H1 (cell line): ENCODE measurements around the gene CORO2B. TPM values are rescaled to one million over a fixed set of nuclear protein-coding genes. Genes with fewer than 3 reads are reported as not detected.

Experiments
- CEBPB ChIP-seq: IDR thresholded peaks from 2 replicates; pipeline ENCODE4 v1.6.1; 2012; ENCODE audit warnings: low read depth, low read length
- CHD7 ChIP-seq: fragments of 300-600 bp; sonication (generic); IDR thresholded peaks from 2 replicates; pipeline ENCODE4 v1.7.1; 2012; ENCODE audit warnings: low read length, moderate library complexity, mild to moderate bottlenecking, inconsistent platforms; ENCODE audit not compliant: insufficient replicate concordance
- CREB1 ChIP-seq: IDR thresholded peaks from 2 replicates; pipeline ENCODE4 v1.6.1; 2012; ENCODE audit warnings: inconsistent platforms
- CTBP2 ChIP-seq: IDR thresholded peaks from 2 replicates; pipeline ENCODE4 v1.7.0; 2011; ENCODE audit warnings: borderline replicate concordance, mild to moderate bottlenecking, moderate library complexity, mixed read lengths, low read length; ENCODE audit not compliant: insufficient read depth, insufficient read length
- GTF2F1 ChIP-seq: IDR thresholded peaks from 2 replicates; pipeline ENCODE4 v1.6.1; 2012; ENCODE audit warnings: low read depth, low read length, improper control_type of control experiment, borderline replicate concordance
- NRF1 ChIP-seq: IDR thresholded peaks from 2 replicates; pipeline ENCODE4 v1.6.1; 2011; ENCODE audit warnings: mild to moderate bottlenecking, low read depth, low read length, improper control_type of control experiment
- RAD21 ChIP-seq, 2 experiments: IDR thresholded peaks in 1 of 2; conservative IDR thresholded peaks in 1 of 2; 2 replicates each; pipeline ENCODE4 v1.6.1; 2011; ENCODE audit warnings: low read depth in 2 of 2, low read length in 2 of 2, improper control_type of control experiment in 1 of 2, inconsistent platforms in 1 of 2, mild to moderate bottlenecking in 1 of 2, moderate library complexity in 1 of 2
- RNF2 ChIP-seq: fragments of 200-900, 300-1000 bp; sonication (generic); IDR thresholded peaks from 2 replicates; pipeline ENCODE4 v1.7.1; 2016; ENCODE audit warnings: borderline replicate concordance, low read depth, mild to moderate bottlenecking, antibody characterized with exemption, low read length; ENCODE audit not compliant: poor library complexity, severe bottlenecking; ENCODE audit errors: missing control alignments
- SIRT6 ChIP-seq: IDR thresholded peaks from one replicate; pipeline ENCODE4 v1.7.1; 2012; ENCODE audit warnings: low read length, inconsistent platforms
- polyA plus RNA-seq, 7 experiments: library from polyadenylated mRNA; depleted of rRNA in 3 of 7; stranded (reverse) in 5 of 7; unstranded in 2 of 7; fragments of >200 nt in 5 of 7; fragments of 200-250 nt in 2 of 7; gene quantifications; 1 replicate in 5 of 7; 2 replicates in 1 of 7; 4 replicates in 1 of 7; pipeline versions ENCODE4 v1.2.1 to v1.2.3, GENCODE V29; 2011 to 2013; ENCODE audit warnings: missing spikeins in 2 of 7, mixed read lengths in 2 of 7
- total RNA-seq: library from RNA; stranded (reverse); fragmentation: NEBNext Ultra II Directional; extraction: Animal tissue kit (Norgen Biotek cat#: 25700); gene quantifications from 2 replicates; pipeline ENCODE4 v1.2.1, GENCODE V29; 2021

Gene CORO2B
- total and polyA plus RNA-seq, 2 of the 8 experiments (the other 6 are each of a cell fraction or from before 2014, with no cell fraction given) = 3.4 to 6.7 TPM

GRCh38 chr15:68696414-68697363 is 117.9 kb downstream of the CORO2B start (continued):
- TF ChIP-seq CHD7 (no peak), SIRT6 (no peak), CREB1 (no peak), CTBP2 (no peak), GTF2F1 (no peak), RAD21 (IDR thresholded peaks at IDR 0.05 in 1 of 2, conservative IDR thresholded peaks at IDR 0.05 in 1 of 2; ENCODE audit: low read depth in 2 of 2, low read length in 2 of 2) (no peak), NRF1 (no peak), CEBPB (no peak), RNF2 (no peak)
